Karpas-422 (cell line): ENCODE data around the gene BACH2. TPM values are rescaled to one million over a fixed set of nuclear protein-coding genes. Genes with fewer than 3 reads are reported as not detected.

ENCODE experiments used
- DNase-seq: peaks from one replicate; pipeline ENCODE4 v3.0.0-alpha.2; 2015
- H2AFZ ChIP-seq: fragments of 200-600 bp; sonication (generic); 2 replicates; pipeline ENCODE4 v1.6.1; 2014; ENCODE audit warnings: antibody characterized with exemption, low read length, mixed read lengths
- H3K27ac ChIP-seq: fragments of 200-600 bp; sonication (generic); 2 replicates; pipeline ENCODE4 v1.5.1; 2014; ENCODE audit warnings: mild to moderate bottlenecking, low read length, moderate library complexity
- H3K27me3 ChIP-seq: fragments of 200-600 bp; sonication (generic); 2 replicates; pipeline ENCODE4 v1.6.1; 2014; ENCODE audit warnings: low read length, mixed read lengths
- H3K36me3 ChIP-seq: fragments of 200-600 bp; sonication (generic); 2 replicates; pipeline ENCODE4 v1.6.1; 2014; ENCODE audit warnings: low read length, mixed read lengths; ENCODE audit not compliant: insufficient read depth
- H3K4me1 ChIP-seq: fragments of 200-600 bp; sonication (generic); 2 replicates; pipeline ENCODE4 v1.6.1; 2014; ENCODE audit warnings: mild to moderate bottlenecking, low read length, mixed read lengths
- H3K4me2 ChIP-seq: fragments of 200-600 bp; sonication (generic); 2 replicates; pipeline ENCODE4 v1.6.1; 2014; ENCODE audit warnings: low read length, low read depth, mild to moderate bottlenecking; ENCODE audit not compliant: poor library complexity, severe bottlenecking
- H3K4me3 ChIP-seq: fragments of 200-600 bp; sonication (generic); 2 replicates; pipeline ENCODE4 v1.5.1; 2014; ENCODE audit warnings: mild to moderate bottlenecking, antibody characterized with exemption, low read length, mixed read lengths
- H3K79me2 ChIP-seq: fragments of 200-600 bp; sonication (generic); 2 replicates; pipeline ENCODE4 v1.6.1; 2014; ENCODE audit warnings: mild to moderate bottlenecking, low read length, mixed read lengths
- H3K9ac ChIP-seq: fragments of 200-600 bp; sonication (generic); 2 replicates; pipeline ENCODE4 v1.6.0; 2014; ENCODE audit warnings: low read length
- H3K9me2 ChIP-seq: fragments of 200-600 bp; sonication (generic), shearing (Covaris generic); replicated peaks from 2 replicates; pipeline ENCODE4 v1.6.0; 2014; ENCODE audit warnings: mild to moderate bottlenecking, low read length, moderate library complexity; ENCODE audit not compliant: insufficient read depth
- H3K9me3 ChIP-seq: fragments of 300-700, 200-600 bp; sonication (generic); 2 replicates; pipeline ENCODE4 v1.6.1; 2014; ENCODE audit warnings: low read length, mixed read lengths
- H4K20me1 ChIP-seq: fragments of 200-600 bp; sonication (generic); 2 replicates; pipeline ENCODE4 v1.6.1; 2014; ENCODE audit warnings: mild to moderate bottlenecking, antibody characterized with exemption, low read length, low read depth; ENCODE audit not compliant: insufficient read depth
- total RNA-seq: library from RNA; depleted of rRNA; stranded (reverse); fragments of >200 nt; shearing (Covaris generic); gene quantifications from 2 replicates; pipeline ENCODE4 v1.2.3, GENCODE V29; 2014; ENCODE audit warnings: low replicate concordance

Gene BACH2
- total RNA-seq, 1 experiment from 2014 or later, result 3.2 TPM

DNA sequence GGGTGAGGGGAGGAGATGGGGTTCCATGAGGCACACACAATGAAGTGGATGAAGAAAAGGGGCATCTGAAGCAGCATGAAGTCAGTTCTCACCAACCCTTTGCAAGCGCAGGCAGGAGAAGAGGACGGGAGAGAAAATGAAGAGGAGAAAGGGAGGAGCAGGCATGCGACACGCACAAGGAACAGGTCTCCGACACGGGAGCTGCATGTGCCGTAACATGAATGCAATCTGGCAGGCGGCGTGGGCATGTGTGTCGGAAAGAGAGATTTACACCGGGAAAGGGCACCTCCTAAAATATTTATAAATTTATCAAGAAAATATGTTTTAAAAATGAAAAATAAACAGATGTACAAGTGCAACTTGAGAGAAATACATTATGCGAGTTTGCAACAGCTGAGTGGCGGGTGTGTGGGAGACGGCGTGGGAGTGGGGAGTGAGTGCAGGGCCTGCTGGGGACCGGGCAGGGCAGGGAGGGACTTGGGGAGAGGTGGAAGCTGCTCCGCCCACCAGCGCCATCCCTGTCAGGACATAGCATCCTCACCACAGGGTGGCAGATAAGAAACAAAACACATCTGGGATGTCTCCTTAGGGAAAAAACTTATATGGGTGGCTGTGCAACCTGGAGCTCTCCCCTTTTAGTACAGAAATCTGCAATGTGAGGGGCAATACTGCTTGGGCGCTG is 361.8 kb downstream of the BACH2 start:
- DNase-seq, result no peak
- H3K9me3 ChIP-seq, result no peaks in the 10 kb centered on the region
- H3K79me2 ChIP-seq, result no peaks in the 10 kb centered on the region
- no peak overlapping the region for H2AFZ ChIP-seq
- H3K4me1 ChIP-seq, result no peaks in the 10 kb centered on the region
- no peaks in the 10 kb centered on the region for H3K27me3 ChIP-seq
- no peak overlapping the region for H3K27ac ChIP-seq
- H3K9me2 ChIP-seq, result no peaks in the 10 kb centered on the region
- no peaks in the 10 kb centered on the region for H4K20me1 ChIP-seq
- H3K4me3 ChIP-seq, result no peak overlapping the region
- no peaks in the 10 kb centered on the region for H3K36me3 ChIP-seq
- no peak overlapping the region for H3K9ac ChIP-seq
- H3K4me2 ChIP-seq, result no peak overlapping the region

- H4K20me1 ChIP-seq, result no peaks in the 10 kb centered on the region
- no peak overlapping the region for H2AFZ ChIP-seq
Measured at GRCh38 chr6:89932245-89932802, 364.3 kb downstream of the BACH2 start.

DNA sequence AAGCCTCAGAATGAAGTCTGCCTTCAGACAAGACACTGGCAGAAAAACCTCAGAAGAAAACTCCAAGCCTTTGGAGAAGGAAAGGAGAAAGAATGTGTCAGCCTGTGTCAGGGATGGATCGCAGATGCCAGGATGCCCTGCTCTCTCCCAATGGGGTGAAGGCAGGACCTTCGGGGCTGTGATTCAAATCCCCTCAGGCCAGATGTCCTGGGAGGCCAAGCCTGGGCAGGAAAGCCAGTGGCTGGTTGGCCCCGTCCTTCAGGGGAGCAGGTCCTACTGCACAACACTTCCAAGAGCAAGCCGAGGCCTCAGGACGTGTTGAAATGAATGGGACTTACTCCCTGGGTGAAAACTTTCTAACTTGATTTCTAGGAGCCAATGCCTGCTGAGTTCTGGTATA is 365.9 kb downstream of the BACH2 start:
- peaks cover 5% of the 10 kb centered on the region for H3K4me1 ChIP-seq
- no peaks in the 10 kb centered on the region for H3K9me3 ChIP-seq
- no peaks in the 10 kb centered on the region for H3K9me2 ChIP-seq
- no peak overlapping the region for H3K4me2 ChIP-seq
- no peak overlapping the region for H3K27ac ChIP-seq
- H3K27me3 ChIP-seq, result no peaks in the 10 kb centered on the region
- no peaks in the 10 kb centered on the region for H3K36me3 ChIP-seq
- no peak overlapping the region for H2AFZ ChIP-seq
- no peaks in the 10 kb centered on the region for H3K79me2 ChIP-seq
- DNase-seq, result no peak
- H4K20me1 ChIP-seq, result no peaks in the 10 kb centered on the region
- no peak overlapping the region for H3K4me3 ChIP-seq
- no peak overlapping the region for H3K9ac ChIP-seq

More at GRCh38 chr6:89932245-89932802, 364.3 kb downstream of the BACH2 start:
- H3K36me3 ChIP-seq, result no peaks in the 10 kb centered on the region
- H3K9ac ChIP-seq, result no peak overlapping the region
- H3K4me2 ChIP-seq, result no peak overlapping the region
- H3K79me2 ChIP-seq, result no peaks in the 10 kb centered on the region
- DNase-seq, result no peak
- no peaks in the 10 kb centered on the region for H3K27me3 ChIP-seq
- no peaks in the 10 kb centered on the region for H3K9me3 ChIP-seq
- H3K4me1 ChIP-seq, result peaks cover 5% of the 10 kb centered on the region
- no peak overlapping the region for H3K4me3 ChIP-seq
- H3K27ac ChIP-seq, result no peak overlapping the region
- no peaks in the 10 kb centered on the region for H3K9me2 ChIP-seq

DNA sequence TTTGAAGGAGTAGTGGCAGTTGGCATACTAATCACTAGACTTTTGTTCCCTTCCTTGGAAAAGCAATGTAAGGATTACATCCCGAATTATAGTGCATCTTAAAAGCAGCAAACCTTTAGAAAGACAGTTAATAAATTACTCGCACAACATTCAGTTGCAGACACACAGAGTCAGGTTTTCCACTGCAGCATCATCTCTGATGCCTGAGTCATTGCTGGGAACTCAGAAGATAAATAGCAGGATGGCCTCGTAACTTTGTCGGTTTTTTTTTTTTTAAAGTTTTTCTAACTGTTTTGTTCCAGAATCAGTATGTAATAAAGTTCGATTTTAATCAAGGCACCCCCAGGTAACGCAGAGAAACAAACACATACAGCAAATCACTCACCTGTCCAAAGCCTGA is 368.0 kb downstream of the BACH2 start:
- peaks cover 5% of the 10 kb centered on the region for H3K4me1 ChIP-seq
- DNase-seq, result no peak

DNA sequence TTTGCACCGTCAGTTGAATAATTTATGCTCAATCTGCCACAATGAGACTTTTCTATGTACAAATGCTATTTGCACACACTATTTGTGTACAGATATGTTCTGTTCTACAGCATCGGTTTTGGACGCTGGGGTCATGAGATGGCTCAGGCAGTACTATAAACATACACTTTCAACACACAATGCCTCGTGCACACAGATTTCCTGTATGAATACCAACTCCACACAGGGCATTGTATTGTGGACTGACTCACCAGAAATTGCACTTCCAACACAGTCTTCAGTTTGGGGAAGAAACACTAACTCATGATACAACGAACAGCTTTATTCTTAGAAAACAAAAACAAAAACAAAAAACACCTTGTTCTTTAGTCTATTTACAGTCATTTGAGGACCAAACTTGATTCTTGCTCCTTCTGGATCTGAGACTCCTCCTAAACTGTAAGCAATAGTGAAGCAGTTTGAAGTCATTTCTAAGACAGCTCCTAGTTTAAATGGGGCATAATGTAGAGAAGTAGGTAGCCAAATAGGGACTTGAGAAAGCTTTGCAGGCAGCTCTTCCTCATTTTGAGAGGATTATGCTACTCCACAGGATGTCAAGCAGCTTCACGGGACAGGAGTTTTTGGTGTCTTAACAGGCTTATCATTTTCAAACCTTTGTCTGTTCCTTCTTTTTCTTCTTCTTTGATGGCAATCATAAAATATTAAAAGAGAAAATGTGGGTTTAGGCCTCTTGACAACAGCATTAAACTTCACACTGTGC is 368.7 kb downstream of the BACH2 start:
- Histone ChIP-seq H3K9me3 (no peaks in the 10 kb centered on the region), H2AFZ (no peak overlapping the region), H3K9me2 (no peaks in the 10 kb centered on the region), H3K4me1 (peaks cover 5% of the 10 kb centered on the region), H3K27ac (no peak overlapping the region), H3K4me3 (no peak overlapping the region), H3K79me2 (no peaks in the 10 kb centered on the region), H3K27me3 (no peaks in the 10 kb centered on the region), H3K9ac (no peak overlapping the region), H4K20me1 (no peaks in the 10 kb centered on the region), H3K4me2 (no peak overlapping the region), H3K36me3 (no peaks in the 10 kb centered on the region)
- DNase-seq, result no peak

More for the DNA sequence above, 368.0 kb downstream of the BACH2 start:
- Histone ChIP-seq H3K79me2 (no peaks in the 10 kb centered on the region), H3K9me3 (no peaks in the 10 kb centered on the region), H3K4me3 (no peak overlapping the region), H3K27ac (no peak overlapping the region), H3K9me2 (no peaks in the 10 kb centered on the region), H3K4me2 (no peak overlapping the region), H3K36me3 (no peaks in the 10 kb centered on the region), H3K9ac (no peak overlapping the region), H3K27me3 (no peaks in the 10 kb centered on the region), H2AFZ (no peak overlapping the region), H4K20me1 (no peaks in the 10 kb centered on the region)

- H3K79me2 ChIP-seq, result no peaks in the 10 kb centered on the region
- no peak overlapping the region for H2AFZ ChIP-seq
- no peak overlapping the region for H3K4me3 ChIP-seq
- H4K20me1 ChIP-seq, result no peaks in the 10 kb centered on the region
- no peak overlapping the region for H3K9ac ChIP-seq
- H3K27ac ChIP-seq, result no peak overlapping the region
- H3K9me3 ChIP-seq, result no peaks in the 10 kb centered on the region
- no peaks in the 10 kb centered on the region for H3K36me3 ChIP-seq
- H3K4me2 ChIP-seq, result no peak overlapping the region
- H3K27me3 ChIP-seq, result no peaks in the 10 kb centered on the region
- H3K4me1 ChIP-seq, result peaks cover 5% of the 10 kb centered on the region
- H3K9me2 ChIP-seq, result no peaks in the 10 kb centered on the region
- DNase-seq, result no peak
Measured at GRCh38 chr6:89927264-89927663, 369.4 kb downstream of the BACH2 start.

DNA sequence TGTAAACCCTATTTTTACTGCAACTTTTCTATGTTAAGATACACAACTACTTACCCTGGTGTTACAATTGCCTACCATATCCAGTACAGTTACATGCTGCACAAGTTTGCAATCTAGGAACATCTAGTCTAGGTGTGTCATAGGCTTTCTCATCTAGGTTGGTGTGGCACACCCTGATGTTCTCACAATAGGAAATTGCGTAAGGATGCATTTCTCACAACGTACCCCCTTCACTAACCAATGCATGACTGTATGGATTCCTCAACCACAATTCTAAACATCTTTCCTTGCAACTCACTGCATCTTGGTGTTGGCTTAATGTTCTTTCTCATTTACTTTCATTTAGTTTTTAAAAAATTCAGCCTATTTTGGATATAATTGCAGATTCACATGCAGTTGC is 370.8 kb downstream of the BACH2 start:
- H3K9me2 ChIP-seq, result no peaks in the 10 kb centered on the region
- H3K27ac ChIP-seq, result no peak overlapping the region
- no peak overlapping the region for H2AFZ ChIP-seq
- no peak for DNase-seq
- no peaks in the 10 kb centered on the region for H3K9me3 ChIP-seq
- no peaks in the 10 kb centered on the region for H3K36me3 ChIP-seq
- no peak overlapping the region for H3K4me2 ChIP-seq
- H3K27me3 ChIP-seq, result no peaks in the 10 kb centered on the region
- no peaks in the 10 kb centered on the region for H4K20me1 ChIP-seq
- no peak overlapping the region for H3K9ac ChIP-seq
- no peak overlapping the region for H3K4me3 ChIP-seq
- H3K4me1 ChIP-seq, result peaks cover 5% of the 10 kb centered on the region
- H3K79me2 ChIP-seq, result no peaks in the 10 kb centered on the region

- H3K27me3 ChIP-seq, result no peaks in the 10 kb centered on the region
- no peaks in the 10 kb centered on the region for H3K79me2 ChIP-seq
- H2AFZ ChIP-seq, result no peak overlapping the region
- H3K9me3 ChIP-seq, result no peaks in the 10 kb centered on the region
- H3K4me3 ChIP-seq, result no peak overlapping the region
- H3K9ac ChIP-seq, result no peak overlapping the region
- no peaks in the 10 kb centered on the region for H4K20me1 ChIP-seq
- H3K36me3 ChIP-seq, result no peaks in the 10 kb centered on the region
- no peak for DNase-seq
- H3K9me2 ChIP-seq, result no peaks in the 10 kb centered on the region
- H3K4me1 ChIP-seq, result peaks cover 11% of the 10 kb centered on the region
- no peak overlapping the region for H3K27ac ChIP-seq
- H3K4me2 ChIP-seq, result no peak overlapping the region
Measured at GRCh38 chr6:89924231-89924630, 372.4 kb downstream of the BACH2 start.
